HepG2 (cell line): ENCODE results near the gene PPARA. TPM values are rescaled to one million over a fixed set of nuclear protein-coding genes. Genes with fewer than 3 reads are reported as not detected.

ENCODE experiments used
- GATAD2A ChIP-seq: IDR thresholded peaks from 2 replicates; pipeline ENCODE4 v1.6.1; 2016
- IRX3 ChIP-seq: sonication (generic); formaldehyde crosslinking; IDR thresholded peaks from 2 replicates; pipeline ENCODE4 v1.8.1; 2023; ENCODE audit warnings: mild to moderate bottlenecking, low read depth, missing genetic modification reagents, borderline replicate concordance
- MAFK ChIP-seq, 2 experiments: IDR thresholded peaks in 1 of 2; conservative IDR thresholded peaks in 1 of 2; 2 replicates each; pipeline ENCODE4 v1.6.1; 2011; ENCODE audit warnings: improper control_type of control experiment in 2 of 2, low read length in 2 of 2
- MTA1 ChIP-seq: sonication (generic); formaldehyde crosslinking; IDR thresholded peaks from 2 replicates; pipeline ENCODE4 v1.4.0; 2020; ENCODE audit warnings: missing genetic modification reagents, mild to moderate bottlenecking, borderline replicate concordance
- MYC ChIP-seq: sonication (generic); formaldehyde crosslinking; IDR thresholded peaks from 2 replicates; pipeline ENCODE4 v1.9.0; 2021; ENCODE audit warnings: missing genetic modification reagents, borderline replicate concordance
- NPAS2 ChIP-seq: sonication (generic); formaldehyde crosslinking; IDR thresholded peaks from 2 replicates; pipeline ENCODE4 v1.8.0; 2022; ENCODE audit warnings: mild to moderate bottlenecking, missing genetic modification reagents, borderline replicate concordance
- PRPF4 ChIP-seq: fragments of 200-400 bp; formaldehyde crosslinking; IDR thresholded peaks from 2 replicates; pipeline ENCODE4 v1.6.1; 2016; ENCODE audit warnings: low read length, low read depth; ENCODE audit not compliant: poor library complexity, severe bottlenecking
- SALL1 ChIP-seq: sonication (generic); formaldehyde crosslinking; IDR thresholded peaks from 2 replicates; pipeline ENCODE4 v1.8.0; 2022; ENCODE audit warnings: mild to moderate bottlenecking, missing genetic modification reagents
- SIN3A ChIP-seq: IDR thresholded peaks from 2 replicates; pipeline ENCODE4 v1.6.1; 2011; ENCODE audit warnings: low read depth, mild to moderate bottlenecking, control low read depth, low read length, borderline replicate concordance
- SOX13 ChIP-seq, 3 experiments: fragments of 450-650 bp in 1 of 3; sonication (generic) in 1 of 3; formaldehyde crosslinking in 1 of 3; IDR thresholded peaks in 2 of 3; conservative IDR thresholded peaks in 1 of 3; 2 replicates each; pipeline versions ENCODE4 v1.5.0 to v1.6.1; 2016 to 2020; ENCODE audit warnings: antibody characterized with exemption in 1 of 3, mild to moderate bottlenecking in 1 of 3, missing compliant biosample characterization in 1 of 3, missing genetic modification reagents in 1 of 3, moderate library complexity in 1 of 3
- TEAD3 ChIP-seq: optimal IDR thresholded peaks from 2 replicates; pipeline ENCODE3; 2016; ENCODE audit warnings: borderline replicate concordance
- polyA plus RNA-seq, 8 experiments: library from polyadenylated mRNA; depleted of rRNA in 3 of 8; stranded (reverse) in 7 of 8; unstranded in 1 of 8; fragments of >200 nt; fragmentation: Illumina TruSeq in 4 of 8; extraction: Trizol in 4 of 8; gene quantifications; 2 replicates each; pipeline versions ENCODE4 v1.2.1 to v1.2.3, GENCODE V29; 2011 to 2016; ENCODE audit warnings: low read depth in 4 of 8, missing spikeins in 1 of 8, mixed read lengths in 1 of 8; ENCODE audit not compliant: insufficient read depth in 1 of 8
- total RNA-seq, 5 experiments: library from RNA; depleted of rRNA; stranded (reverse); fragments of >200 nt; fragmentation: Illumina TruSeq; extraction: Trizol; gene quantifications; 2 replicates each; pipeline ENCODE4 v1.2.3, GENCODE V29; 2016; ENCODE audit warnings: low read depth in 1 of 5
- TF ChIP-seq, protein P1 (sequence below): sonication (generic); formaldehyde crosslinking; IDR thresholded peaks from 2 replicates; pipeline ENCODE4 v1.5.1; 2020; ENCODE audit warnings: missing genetic modification reagents, mild to moderate bottlenecking, borderline replicate concordance
- TF ChIP-seq, protein P2 (sequence below), 2 experiments: IDR thresholded peaks; 2 replicates each; pipeline ENCODE4 v1.6.1; 2011 to 2012; ENCODE audit warnings: low read length in 2 of 2, borderline replicate concordance in 1 of 2, low read depth in 1 of 2, mild to moderate bottlenecking in 1 of 2, moderate library complexity in 1 of 2
- TF ChIP-seq, protein P3 (sequence below): sonication (generic); formaldehyde crosslinking; IDR thresholded peaks from 2 replicates; pipeline ENCODE4 v1.5.0; 2020; ENCODE audit warnings: mild to moderate bottlenecking, missing genetic modification reagents, borderline replicate concordance

Gene PPARA
- total and polyA plus RNA-seq, 2 of the 13 experiments (the other 11 are each of a cell fraction or from before 2014, with no cell fraction given), result 18.2 to 24.7 TPM

DNA sequence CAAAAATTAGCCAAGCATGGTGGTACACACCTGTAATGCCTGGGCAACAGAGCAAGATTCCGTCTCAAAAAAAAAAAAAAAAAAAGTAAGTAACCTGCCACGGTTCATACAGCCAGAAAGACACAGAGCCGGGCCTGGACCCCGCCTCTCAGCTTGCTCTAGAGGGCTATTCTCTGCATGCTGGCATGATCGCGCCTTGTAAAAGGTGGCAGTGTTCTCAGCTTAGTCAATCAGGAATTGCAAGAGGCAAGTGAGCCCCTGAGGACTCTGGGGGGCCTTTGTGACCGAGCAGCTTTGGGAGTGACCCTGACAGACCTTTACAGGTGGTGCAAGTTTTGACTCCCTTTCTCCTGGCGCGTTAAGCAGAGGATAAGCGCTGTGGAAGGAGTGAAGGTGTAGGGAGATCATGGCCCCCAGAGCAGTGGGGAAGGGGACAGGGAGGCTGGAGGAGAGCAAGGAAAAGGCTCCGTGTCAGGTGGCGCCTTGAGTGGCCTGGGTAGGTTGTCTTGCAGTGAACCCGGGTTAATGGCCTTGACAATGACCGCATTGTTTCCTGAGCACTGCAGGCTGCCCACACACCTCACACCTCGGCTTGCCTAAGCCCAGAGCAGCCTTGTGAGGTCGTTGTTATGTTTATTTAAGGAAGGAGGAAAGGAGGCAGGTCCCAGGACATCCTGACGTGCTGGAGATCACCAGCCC, 50.9 kb downstream of the PPARA start (continued):
- TF ChIP-seq IRX3 (CRISPR knock-in tag) (no peak), TEAD3 (CRISPR knock-in tag) (no peak), NPAS2 (no peak), GATAD2A (CRISPR knock-in tag) (peak; percentile 31; the same call in 1 of the 2 replicates), MYC (CRISPR knock-in tag) (0 out of 2 replicates have a peak, but pooled peaks have one; percentile 16), SIN3A (no peak), SOX13 (IDR thresholded peaks at IDR 0.05) (no peak), SOX13 (CRISPR knock-in tag; conservative IDR thresholded peaks at IDR 0.05 in 1 of 2, IDR thresholded peaks at IDR 0.05 in 1 of 2) (peak in 1 of 2 experiments; percentile 59; a peak in 1 of 4 replicates), PRPF4 (no peak), SALL1 (CRISPR knock-in tag) (no peak; the same call in 1 of the 2 replicates), MTA1 (CRISPR knock-in tag) (peak; percentile 40; the same call in 1 of the 2 replicates), MAFK (conservative IDR thresholded peaks at IDR 0.05 in 1 of 2, IDR thresholded peaks at IDR 0.05 in 1 of 2; ENCODE audit: low read length in 2 of 2) (no peak)
- TF ChIP-seq, protein P1, sequence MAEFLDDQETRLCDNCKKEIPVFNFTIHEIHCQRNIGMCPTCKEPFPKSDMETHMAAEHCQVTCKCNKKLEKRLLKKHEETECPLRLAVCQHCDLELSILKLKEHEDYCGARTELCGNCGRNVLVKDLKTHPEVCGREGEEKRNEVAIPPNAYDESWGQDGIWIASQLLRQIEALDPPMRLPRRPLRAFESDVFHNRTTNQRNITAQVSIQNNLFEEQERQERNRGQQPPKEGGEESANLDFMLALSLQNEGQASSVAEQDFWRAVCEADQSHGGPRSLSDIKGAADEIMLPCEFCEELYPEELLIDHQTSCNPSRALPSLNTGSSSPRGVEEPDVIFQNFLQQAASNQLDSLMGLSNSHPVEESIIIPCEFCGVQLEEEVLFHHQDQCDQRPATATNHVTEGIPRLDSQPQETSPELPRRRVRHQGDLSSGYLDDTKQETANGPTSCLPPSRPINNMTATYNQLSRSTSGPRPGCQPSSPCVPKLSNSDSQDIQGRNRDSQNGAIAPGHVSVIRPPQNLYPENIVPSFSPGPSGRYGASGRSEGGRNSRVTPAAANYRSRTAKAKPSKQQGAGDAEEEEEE (CRISPR knock-in tag), result no peak
- TF ChIP-seq, protein P2, sequence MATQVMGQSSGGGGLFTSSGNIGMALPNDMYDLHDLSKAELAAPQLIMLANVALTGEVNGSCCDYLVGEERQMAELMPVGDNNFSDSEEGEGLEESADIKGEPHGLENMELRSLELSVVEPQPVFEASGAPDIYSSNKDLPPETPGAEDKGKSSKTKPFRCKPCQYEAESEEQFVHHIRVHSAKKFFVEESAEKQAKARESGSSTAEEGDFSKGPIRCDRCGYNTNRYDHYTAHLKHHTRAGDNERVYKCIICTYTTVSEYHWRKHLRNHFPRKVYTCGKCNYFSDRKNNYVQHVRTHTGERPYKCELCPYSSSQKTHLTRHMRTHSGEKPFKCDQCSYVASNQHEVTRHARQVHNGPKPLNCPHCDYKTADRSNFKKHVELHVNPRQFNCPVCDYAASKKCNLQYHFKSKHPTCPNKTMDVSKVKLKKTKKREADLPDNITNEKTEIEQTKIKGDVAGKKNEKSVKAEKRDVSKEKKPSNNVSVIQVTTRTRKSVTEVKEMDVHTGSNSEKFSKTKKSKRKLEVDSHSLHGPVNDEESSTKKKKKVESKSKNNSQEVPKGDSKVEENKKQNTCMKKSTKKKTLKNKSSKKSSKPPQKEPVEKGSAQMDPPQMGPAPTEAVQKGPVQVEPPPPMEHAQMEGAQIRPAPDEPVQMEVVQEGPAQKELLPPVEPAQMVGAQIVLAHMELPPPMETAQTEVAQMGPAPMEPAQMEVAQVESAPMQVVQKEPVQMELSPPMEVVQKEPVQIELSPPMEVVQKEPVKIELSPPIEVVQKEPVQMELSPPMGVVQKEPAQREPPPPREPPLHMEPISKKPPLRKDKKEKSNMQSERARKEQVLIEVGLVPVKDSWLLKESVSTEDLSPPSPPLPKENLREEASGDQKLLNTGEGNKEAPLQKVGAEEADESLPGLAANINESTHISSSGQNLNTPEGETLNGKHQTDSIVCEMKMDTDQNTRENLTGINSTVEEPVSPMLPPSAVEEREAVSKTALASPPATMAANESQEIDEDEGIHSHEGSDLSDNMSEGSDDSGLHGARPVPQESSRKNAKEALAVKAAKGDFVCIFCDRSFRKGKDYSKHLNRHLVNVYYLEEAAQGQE (IDR thresholded peaks at IDR 0.05; ENCODE audit: borderline replicate concordance in 1 of 2, low read depth in 1 of 2, low read length in 2 of 2), result no peak
- TF ChIP-seq, protein P3, sequence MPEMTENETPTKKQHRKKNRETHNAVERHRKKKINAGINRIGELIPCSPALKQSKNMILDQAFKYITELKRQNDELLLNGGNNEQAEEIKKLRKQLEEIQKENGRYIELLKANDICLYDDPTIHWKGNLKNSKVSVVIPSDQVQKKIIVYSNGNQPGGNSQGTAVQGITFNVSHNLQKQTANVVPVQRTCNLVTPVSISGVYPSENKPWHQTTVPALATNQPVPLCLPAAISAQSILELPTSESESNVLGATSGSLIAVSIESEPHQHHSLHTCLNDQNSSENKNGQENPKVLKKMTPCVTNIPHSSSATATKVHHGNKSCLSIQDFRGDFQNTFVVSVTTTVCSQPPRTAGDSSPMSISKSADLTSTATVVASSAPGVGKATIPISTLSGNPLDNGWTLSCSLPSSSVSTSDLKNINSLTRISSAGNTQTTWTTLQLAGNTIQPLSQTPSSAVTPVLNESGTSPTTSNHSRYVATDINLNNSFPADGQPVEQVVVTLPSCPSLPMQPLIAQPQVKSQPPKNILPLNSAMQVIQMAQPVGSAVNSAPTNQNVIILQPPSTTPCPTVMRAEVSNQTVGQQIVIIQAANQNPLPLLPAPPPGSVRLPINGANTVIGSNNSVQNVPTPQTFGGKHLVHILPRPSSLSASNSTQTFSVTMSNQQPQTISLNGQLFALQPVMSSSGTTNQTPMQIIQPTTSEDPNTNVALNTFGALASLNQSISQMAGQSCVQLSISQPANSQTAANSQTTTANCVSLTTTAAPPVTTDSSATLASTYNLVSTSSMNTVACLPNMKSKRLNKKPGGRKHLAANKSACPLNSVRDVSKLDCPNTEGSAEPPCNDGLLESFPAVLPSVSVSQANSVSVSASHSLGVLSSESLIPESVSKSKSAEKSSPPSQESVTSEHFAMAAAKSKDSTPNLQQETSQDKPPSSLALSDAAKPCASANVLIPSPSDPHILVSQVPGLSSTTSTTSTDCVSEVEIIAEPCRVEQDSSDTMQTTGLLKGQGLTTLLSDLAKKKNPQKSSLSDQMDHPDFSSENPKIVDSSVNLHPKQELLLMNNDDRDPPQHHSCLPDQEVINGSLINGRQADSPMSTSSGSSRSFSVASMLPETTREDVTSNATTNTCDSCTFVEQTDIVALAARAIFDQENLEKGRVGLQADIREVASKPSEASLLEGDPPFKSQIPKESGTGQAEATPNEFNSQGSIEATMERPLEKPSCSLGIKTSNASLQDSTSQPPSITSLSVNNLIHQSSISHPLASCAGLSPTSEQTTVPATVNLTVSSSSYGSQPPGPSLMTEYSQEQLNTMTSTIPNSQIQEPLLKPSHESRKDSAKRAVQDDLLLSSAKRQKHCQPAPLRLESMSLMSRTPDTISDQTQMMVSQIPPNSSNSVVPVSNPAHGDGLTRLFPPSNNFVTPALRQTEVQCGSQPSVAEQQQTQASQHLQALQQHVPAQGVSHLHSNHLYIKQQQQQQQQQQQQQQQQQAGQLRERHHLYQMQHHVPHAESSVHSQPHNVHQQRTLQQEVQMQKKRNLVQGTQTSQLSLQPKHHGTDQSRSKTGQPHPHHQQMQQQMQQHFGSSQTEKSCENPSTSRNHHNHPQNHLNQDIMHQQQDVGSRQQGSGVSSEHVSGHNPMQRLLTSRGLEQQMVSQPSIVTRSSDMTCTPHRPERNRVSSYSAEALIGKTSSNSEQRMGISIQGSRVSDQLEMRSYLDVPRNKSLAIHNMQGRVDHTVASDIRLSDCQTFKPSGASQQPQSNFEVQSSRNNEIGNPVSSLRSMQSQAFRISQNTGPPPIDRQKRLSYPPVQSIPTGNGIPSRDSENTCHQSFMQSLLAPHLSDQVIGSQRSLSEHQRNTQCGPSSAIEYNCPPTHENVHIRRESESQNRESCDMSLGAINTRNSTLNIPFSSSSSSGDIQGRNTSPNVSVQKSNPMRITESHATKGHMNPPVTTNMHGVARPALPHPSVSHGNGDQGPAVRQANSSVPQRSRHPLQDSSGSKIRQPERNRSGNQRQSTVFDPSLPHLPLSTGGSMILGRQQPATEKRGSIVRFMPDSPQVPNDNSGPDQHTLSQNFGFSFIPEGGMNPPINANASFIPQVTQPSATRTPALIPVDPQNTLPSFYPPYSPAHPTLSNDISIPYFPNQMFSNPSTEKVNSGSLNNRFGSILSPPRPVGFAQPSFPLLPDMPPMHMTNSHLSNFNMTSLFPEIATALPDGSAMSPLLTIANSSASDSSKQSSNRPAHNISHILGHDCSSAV (CRISPR knock-in tag), result no peak
